Activated CD4-positive, alpha-beta T cell treated with anti-CD3 and anti-CD28 coated beads, Interleukin-2, amount 10 ng/mL, durations not matched to agents 7 days and 5 days (primary cell): Measurements from ENCODE around the gene SEC14L1. TPM values are rescaled to one million over a fixed set of nuclear protein-coding genes. Genes with fewer than 3 reads are reported as not detected.
"Not testable (repeated sequence)": the region's sequence is repeated elsewhere in the genome, so short reads cannot be mapped to it uniquely, and the experiment has no call there.

Experiments
- CTCF ChIA-PET: fragments of 350-600 bp; sonication (Branson Sonifier 250); formaldehyde crosslinking; loops from one replicate; lab custom pipeline; 2021; ENCODE audit warnings: antibody characterized with exemption; lab: Charles Lee
- POLR2A ChIA-PET: fragments of 350-600 bp; sonication (Branson Sonifier 250); formaldehyde crosslinking; loops from one replicate; lab custom pipeline; 2021; ENCODE audit warnings: antibody characterized with exemption; lab: Charles Lee
- DNase-seq: peaks from one replicate; pipeline ENCODE4 v3.0.0-alpha.2; 2020
- H3K27ac Mint-ChIP-seq: one replicate; pipeline ENCODE4 v1.8.0; 2021; ENCODE audit warnings: mild to moderate bottlenecking, moderate library complexity, mixed read lengths
- H3K27me3 Mint-ChIP-seq: one replicate; pipeline ENCODE4 v1.8.0; 2021; ENCODE audit warnings: mixed read lengths
- H3K36me3 Mint-ChIP-seq: one replicate; pipeline ENCODE4 v1.8.0; 2021; ENCODE audit warnings: low read depth, mixed read lengths
- H3K4me1 Mint-ChIP-seq: one replicate; pipeline ENCODE4 v1.8.0; 2021; ENCODE audit warnings: mixed read lengths
- H3K4me3 Mint-ChIP-seq: one replicate; pipeline ENCODE4 v1.8.0; 2021; ENCODE audit warnings: mild to moderate bottlenecking, moderate library complexity, mixed read lengths
- H3K9me3 Mint-ChIP-seq: one replicate; pipeline ENCODE4 v1.8.0; 2021; ENCODE audit warnings: mixed read lengths
- total RNA-seq, 2 experiments: library from RNA; stranded (reverse); gene quantifications; one replicate each; pipeline ENCODE4 v1.2.3, GENCODE V29; 2021

Gene SEC14L1
- total RNA-seq, 2 experiments from 2014 or later, result 56.6 to 57.4 TPM

GRCh38 chr17:77132411-77133086, 8.2 kb upstream of the SEC14L1 start:
- no peaks in the 10 kb centered on the region for H3K27me3 Mint-ChIP-seq
- H3K9me3 Mint-ChIP-seq, result peaks cover 11% of the 10 kb centered on the region
- DNase-seq, result no peak
- peaks cover 12% of the 10 kb centered on the region for H3K36me3 Mint-ChIP-seq
- ChIA-PET CTCF (interaction anchor here (1.1 kb wide), 1 partner anchor 12 kb away, joined by 3 read pairs; no protein-coding TSS in a partner anchor), POLR2A (no interaction called here)
- no peak overlapping the region for H3K27ac Mint-ChIP-seq
- no peak overlapping the region for H3K4me3 Mint-ChIP-seq
- H3K4me1 Mint-ChIP-seq, result peaks cover 42% of the 10 kb centered on the region

- peaks cover 42% of the 10 kb centered on the region for H3K4me1 Mint-ChIP-seq
- peaks cover 17% of the 10 kb centered on the region for H3K9me3 Mint-ChIP-seq
- no peak for DNase-seq
- POLR2A ChIA-PET, result no interaction called here
- no peak overlapping the region for H3K27ac Mint-ChIP-seq
- H3K27me3 Mint-ChIP-seq, result no peaks in the 10 kb centered on the region
- no peak overlapping the region for H3K4me3 Mint-ChIP-seq
- H3K36me3 Mint-ChIP-seq, result peaks cover 18% of the 10 kb centered on the region
- CTCF ChIA-PET, result no interaction called here
Measured at GRCh38 chr17:77133087-77133638, 7.6 kb upstream of the SEC14L1 start.

DNA sequence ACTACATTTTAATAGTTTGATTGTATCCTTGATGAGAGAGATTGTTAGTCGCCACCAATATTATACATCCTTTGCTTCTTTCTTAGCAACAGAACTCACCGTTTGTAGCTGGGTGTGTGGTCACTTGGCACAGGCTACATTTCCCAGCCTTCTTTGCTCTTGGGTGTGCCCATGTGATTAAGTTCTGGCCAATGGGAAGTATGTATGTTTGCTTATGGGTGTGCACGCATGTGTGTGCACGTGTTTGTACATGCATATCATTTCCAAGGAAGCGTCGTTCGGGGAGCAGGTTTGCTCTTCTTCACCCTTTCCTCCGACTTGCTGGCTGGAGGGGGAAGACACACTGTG, 4.4 kb upstream of the SEC14L1 start:
- ChIA-PET POLR2A (no interaction called here), CTCF (interaction anchor here (0.8 kb wide), 1 partner anchor 80 kb away, joined by 3 read pairs; no protein-coding TSS in a partner anchor)
- H3K4me1 Mint-ChIP-seq, result peaks cover 36% of the 10 kb centered on the region
- peaks cover 30% of the 10 kb centered on the region for H3K36me3 Mint-ChIP-seq
- peaks cover 20% of the 10 kb centered on the region for H3K9me3 Mint-ChIP-seq
- no peaks in the 10 kb centered on the region for H3K27me3 Mint-ChIP-seq
- no peak overlapping the region for H3K4me3 Mint-ChIP-seq
- H3K27ac Mint-ChIP-seq, result peak overlapping the region; percentile 60
- DNase-seq, result no peak

DNA sequence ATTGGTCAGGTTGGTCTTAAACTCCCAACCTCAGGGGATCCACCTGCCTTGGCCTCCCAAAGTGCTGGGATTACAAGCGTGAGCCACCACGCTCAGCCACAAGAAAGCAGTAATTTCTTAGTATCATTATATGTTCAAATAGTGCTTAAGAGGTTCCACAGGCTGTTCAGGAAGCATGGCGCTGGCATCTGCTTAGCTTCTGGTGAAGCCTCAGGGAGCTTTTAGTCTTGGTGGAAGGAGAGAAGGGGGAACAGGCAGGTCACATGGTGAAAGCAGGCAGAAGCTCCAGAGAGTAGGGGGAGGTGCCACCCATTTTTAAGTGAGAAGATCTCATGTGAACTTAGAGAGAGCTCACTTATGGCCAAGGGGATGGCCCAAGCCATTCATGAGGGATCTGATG, 3.7 kb upstream of the SEC14L1 start:
- ChIA-PET POLR2A (no interaction called here), CTCF (interaction anchor here (0.8 to 1.6 kb wide), 2 partner anchors 49 to 81 kb away, joined by 3 to 4 read pairs; no protein-coding TSS in a partner anchor)
- Mint-ChIP-seq H3K36me3 (peaks cover 37% of the 10 kb centered on the region), H3K4me3 (no peak overlapping the region), H3K9me3 (peaks cover 20% of the 10 kb centered on the region), H3K27ac (peak overlapping the region; percentile 76), H3K4me1 (peaks cover 40% of the 10 kb centered on the region), H3K27me3 (no peaks in the 10 kb centered on the region)
- no peak for DNase-seq

GRCh38 chr17:77137886-77138285, 2.9 kb upstream of the SEC14L1 start:
- H3K27me3 Mint-ChIP-seq, POLR2A ChIA-PET, H3K4me3 Mint-ChIP-seq: not testable (repeated sequence)
- H3K27ac Mint-ChIP-seq, result peak overlapping the region; percentile 72
- CTCF ChIA-PET, result interaction anchor here (1.1 to 1.6 kb wide), 3 partner anchors 20 to 192 kb away, joined by 3 to 4 read pairs (median 4); no protein-coding TSS in a partner anchor
- H3K36me3 Mint-ChIP-seq, result peaks cover 42% of the 10 kb centered on the region
- peak; percentile 47 for DNase-seq
- H3K9me3 Mint-ChIP-seq, result peaks cover 20% of the 10 kb centered on the region
- H3K4me1 Mint-ChIP-seq, result peaks cover 48% of the 10 kb centered on the region

DNA sequence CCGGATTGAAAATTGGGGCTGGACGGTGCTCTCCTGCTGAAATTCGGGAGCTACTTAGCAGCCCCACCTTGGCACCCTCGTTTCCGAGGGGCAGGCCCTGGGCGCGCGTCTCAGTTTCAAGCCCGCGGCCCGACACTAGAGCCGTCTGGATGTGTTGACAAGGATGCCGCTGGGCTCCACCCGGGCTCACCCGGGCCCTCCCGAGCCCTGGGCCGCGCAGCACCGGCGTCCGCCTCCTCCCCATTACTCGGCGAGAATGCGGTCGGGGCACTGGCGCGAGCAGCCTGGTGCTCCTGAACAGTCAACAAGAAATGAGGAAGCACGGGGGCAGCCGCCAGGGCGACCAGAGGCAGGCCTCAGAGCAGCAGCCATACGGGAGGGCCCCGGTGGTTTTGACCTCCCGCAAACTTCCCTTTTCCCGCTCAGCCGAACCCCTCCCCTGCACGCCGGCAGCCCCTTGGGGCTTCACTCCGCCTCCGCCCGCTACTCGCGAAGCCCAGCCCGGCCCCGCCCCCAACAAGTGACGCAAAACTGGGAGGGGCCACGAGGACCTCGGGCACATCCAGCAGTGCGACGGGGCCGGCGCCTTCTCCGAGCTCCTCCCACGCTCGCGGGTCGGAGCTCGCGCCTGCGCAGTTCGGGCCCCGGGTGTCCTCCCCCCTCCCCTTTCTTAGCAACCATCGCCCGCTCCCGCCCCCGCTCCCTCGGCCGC, 447 bp upstream of the SEC14L1 start:
- DNase-seq, result peak; percentile 99
- peaks cover 54% of the 10 kb centered on the region for H3K36me3 Mint-ChIP-seq
- ChIA-PET POLR2A (interaction anchor here (0.6 to 1.0 kb wide), 2 partner anchors 16 to 481 kb away, joined by 3 read pairs; no protein-coding TSS in a partner anchor), CTCF (interaction anchor here (0.6 to 1.5 kb wide), 5 partner anchors 10 to 1242 kb away, joined by 3 to 5 read pairs (median 3); no protein-coding TSS in a partner anchor)
- H3K4me1 Mint-ChIP-seq, result peaks cover 64% of the 10 kb centered on the region
- peak overlapping the region; percentile 73 for H3K4me3 Mint-ChIP-seq
- H3K9me3 Mint-ChIP-seq, result peaks cover 20% of the 10 kb centered on the region
- H3K27ac Mint-ChIP-seq, result peak overlapping the region; percentile 94
- H3K27me3 Mint-ChIP-seq, result no peaks in the 10 kb centered on the region

GRCh38 chr17:77141846-77142449, 1.2 kb downstream of the SEC14L1 start:
- H3K27me3 Mint-ChIP-seq, result no peaks in the 10 kb centered on the region
- ChIA-PET CTCF (interaction anchor here (0.6 to 1.4 kb wide), 2 partner anchors 14 to 224 kb away, joined by 3 read pairs; no protein-coding TSS in a partner anchor), POLR2A (interaction anchor here (0.6 kb wide), 1 partner anchor 17 kb away, joined by 5 read pairs; no protein-coding TSS in a partner anchor)
- peak overlapping the region; percentile 88 for H3K4me3 Mint-ChIP-seq
- peak overlapping the region; percentile 92 for H3K27ac Mint-ChIP-seq
- H3K9me3 Mint-ChIP-seq, result peaks cover 14% of the 10 kb centered on the region
- no peak for DNase-seq
- peaks cover 62% of the 10 kb centered on the region for H3K36me3 Mint-ChIP-seq
- H3K4me1 Mint-ChIP-seq, result peaks cover 73% of the 10 kb centered on the region

DNA sequence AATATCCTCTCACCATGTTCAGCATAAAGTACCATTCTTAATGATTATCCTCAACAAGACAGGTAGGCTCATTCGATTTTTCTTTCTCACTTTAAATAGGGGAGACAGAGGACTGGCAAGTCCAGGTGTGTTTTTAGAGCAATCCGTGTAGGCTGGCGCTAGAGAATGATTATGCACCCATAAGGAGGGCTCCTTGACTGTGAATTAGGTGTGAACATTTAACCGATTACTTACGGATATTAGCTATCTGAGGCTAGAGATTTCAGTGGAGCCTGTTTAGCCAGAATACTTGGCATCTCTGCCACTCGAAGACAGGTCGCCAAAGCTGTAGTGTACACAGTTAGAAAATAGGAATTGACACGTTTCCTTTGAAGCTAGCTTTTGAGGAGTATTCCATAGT, 1.9 kb downstream of the SEC14L1 start:
- DNase-seq, result no peak
- ChIA-PET CTCF (interaction anchor here (1.4 kb wide), 1 partner anchor 15 kb away, joined by 3 read pairs; no protein-coding TSS in a partner anchor), POLR2A (interaction anchor here (0.6 kb wide), 1 partner anchor 41 kb away, joined by 4 read pairs; no protein-coding TSS in a partner anchor)
- H3K4me1 Mint-ChIP-seq, result peaks cover 74% of the 10 kb centered on the region
- H3K4me3 Mint-ChIP-seq, result peak overlapping the region; percentile 88
- peaks cover 63% of the 10 kb centered on the region for H3K36me3 Mint-ChIP-seq
- no peaks in the 10 kb centered on the region for H3K27me3 Mint-ChIP-seq
- H3K9me3 Mint-ChIP-seq, result peaks cover 8% of the 10 kb centered on the region
- H3K27ac Mint-ChIP-seq, result no peak overlapping the region

DNA sequence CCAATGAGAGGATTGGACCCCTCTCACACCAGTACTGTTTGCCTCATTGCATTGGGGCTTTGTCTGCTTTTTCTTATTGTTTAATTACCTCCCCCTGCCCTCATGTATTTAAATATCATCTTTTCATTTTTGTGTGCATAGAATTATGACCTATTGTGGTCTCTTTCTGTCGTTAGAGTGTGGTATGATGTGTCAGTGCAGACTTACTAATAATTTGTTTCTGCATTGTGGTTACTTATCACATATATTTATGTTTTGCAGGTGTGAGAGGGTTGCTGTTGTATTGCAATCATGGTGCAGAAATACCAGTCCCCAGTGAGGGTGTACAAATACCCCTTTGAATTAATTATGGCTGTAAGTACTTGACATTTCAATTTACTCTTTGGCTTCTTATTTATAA, 2.5 kb downstream of the SEC14L1 start:
- Mint-ChIP-seq H3K4me1 (peaks cover 73% of the 10 kb centered on the region), H3K9me3 (peaks cover 2% of the 10 kb centered on the region), H3K27me3 (no peaks in the 10 kb centered on the region), H3K27ac (no peak overlapping the region), H3K36me3 (peaks cover 64% of the 10 kb centered on the region), H3K4me3 (no peak overlapping the region)
- ChIA-PET CTCF (no interaction called here), POLR2A (no interaction called here)
- no peak for DNase-seq

DNA sequence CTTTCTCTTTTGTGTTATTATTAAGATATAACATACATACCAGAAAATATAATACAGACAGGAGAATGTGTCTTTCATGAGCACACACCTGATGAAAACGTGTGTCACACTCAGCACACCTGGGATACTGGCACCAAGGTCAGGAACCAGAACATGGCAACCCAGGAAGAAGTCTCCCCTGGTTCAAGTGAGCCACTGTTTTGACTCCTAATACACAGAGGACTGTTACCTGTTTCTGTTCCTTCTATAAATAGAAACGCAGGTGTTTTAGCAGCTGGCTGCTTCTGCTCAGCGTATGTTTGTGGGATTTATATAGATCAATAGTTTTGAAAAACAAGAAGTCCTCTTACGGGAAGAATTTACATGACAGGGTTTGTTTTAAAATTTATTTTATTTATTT, 3.5 kb downstream of the SEC14L1 start:
- POLR2A ChIA-PET, result no interaction called here
- DNase-seq, result no peak
- CTCF ChIA-PET, result interaction anchor here (2.0 kb wide), 1 partner anchor 11 kb away, joined by 5 read pairs; no protein-coding TSS in a partner anchor
- no peak overlapping the region for H3K27ac Mint-ChIP-seq
- H3K9me3 Mint-ChIP-seq, result no peaks in the 10 kb centered on the region
- peaks cover 77% of the 10 kb centered on the region for H3K4me1 Mint-ChIP-seq
- no peaks in the 10 kb centered on the region for H3K27me3 Mint-ChIP-seq
- no peak overlapping the region for H3K4me3 Mint-ChIP-seq
- H3K36me3 Mint-ChIP-seq, result peaks cover 67% of the 10 kb centered on the region

GRCh38 chr17:77145224-77145611, 4.4 kb downstream of the SEC14L1 start:
- Mint-ChIP-seq H3K27ac (peak overlapping the region; percentile 43), H3K27me3 (no peaks in the 10 kb centered on the region), H3K4me3 (no peak overlapping the region), H3K4me1 (peaks cover 73% of the 10 kb centered on the region), H3K36me3 (peaks cover 65% of the 10 kb centered on the region), H3K9me3 (no peaks in the 10 kb centered on the region)
- ChIA-PET POLR2A (no interaction called here), CTCF (interaction anchor here (2.0 kb wide), 1 partner anchor 10 kb away, joined by 5 read pairs; no protein-coding TSS in a partner anchor)
- DNase-seq, result no peak

DNA sequence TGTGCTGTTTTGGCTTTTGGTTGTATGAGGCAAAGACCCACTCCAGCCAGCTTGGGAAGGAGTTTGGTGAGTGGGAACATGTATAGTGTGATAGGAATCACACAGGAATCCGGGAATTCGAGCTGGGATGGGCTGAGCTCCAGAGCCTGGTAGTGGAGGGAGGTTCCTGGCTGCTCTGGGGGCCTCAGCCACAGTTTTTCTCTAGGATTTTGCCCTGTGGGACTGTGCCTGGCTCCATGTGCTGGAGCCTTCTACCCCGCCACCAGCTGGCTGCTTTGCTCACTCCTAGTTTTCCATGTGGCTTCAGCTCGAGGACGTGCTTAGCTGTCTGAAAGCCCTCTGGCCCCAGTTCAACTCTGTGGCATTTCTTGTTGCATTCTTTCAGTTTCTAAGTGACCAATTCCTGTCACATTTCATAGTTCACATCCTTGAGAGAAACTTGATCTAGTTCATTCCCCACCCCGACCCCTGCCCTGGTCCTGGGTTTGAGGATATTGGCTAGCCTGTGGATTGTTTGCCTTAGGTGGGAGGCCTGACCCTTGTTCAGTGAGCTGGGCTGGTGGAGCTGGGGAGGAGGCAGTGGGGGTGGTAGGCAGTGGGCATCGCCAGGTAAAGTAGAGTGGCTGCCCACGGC, 5.0 kb downstream of the SEC14L1 start:
- POLR2A ChIA-PET, result no interaction called here
- H3K36me3 Mint-ChIP-seq, result peaks cover 70% of the 10 kb centered on the region
- no peak for DNase-seq
- peaks cover 77% of the 10 kb centered on the region for H3K4me1 Mint-ChIP-seq
- H3K27ac Mint-ChIP-seq, result peak overlapping the region; percentile 73
- no peaks in the 10 kb centered on the region for H3K27me3 Mint-ChIP-seq
- H3K9me3 Mint-ChIP-seq, result no peaks in the 10 kb centered on the region
- H3K4me3 Mint-ChIP-seq, result no peak overlapping the region
- CTCF ChIA-PET, result interaction anchor here (2.0 kb wide), 1 partner anchor 9 kb away, joined by 5 read pairs; no protein-coding TSS in a partner anchor
